Suppressor macrophage treated with lipopolysaccharide for 1 hour (primary cell): Measurements from ENCODE around the gene STK32C.

Experiments used
- DNase-seq, 3 donors: peaks; one replicate each; pipeline ENCODE4 v3.0.0-alpha.2; 2020 to 2022

The STK32C gene

GRCh38 chr10:132242103-132242840, 65.5 kb downstream of the STK32C start:
- DNase-seq, result no peak

GRCh38 chr10:132241496-132241895, 66.3 kb downstream of the STK32C start:
- DNase-seq, result no peak

GRCh38 chr10:132241086-132241485, 66.7 kb downstream of the STK32C start:
- no peak for DNase-seq

GRCh38 chr10:132240581-132240980, 67.2 kb downstream of the STK32C start:
- DNase-seq, result no peak

- no peak for DNase-seq
These were observed 67.6 kb downstream of the STK32C start for GRCh38 chr10:132240156-132240555.

GRCh38 chr10:132239126-132240031, 68.4 kb downstream of the STK32C start:
- DNase-seq, result no peak

- DNase-seq, result no peak
These were observed 69.2 kb downstream of the STK32C start for GRCh38 chr10:132238371-132239125.

- DNase-seq, result peak in 1 of 3 donors; percentile 15
These were observed 69.9 kb downstream of the STK32C start for GRCh38 chr10:132237871-132238270.

GRCh38 chr10:132237396-132237795, 70.4 kb downstream of the STK32C start:
- no peak for DNase-seq

- DNase-seq, result no peak
These were observed 70.9 kb downstream of the STK32C start for GRCh38 chr10:132236881-132237280.

- DNase-seq, result no peak
These were observed 71.6 kb downstream of the STK32C start for GRCh38 chr10:132236161-132236560.

GRCh38 chr10:132234860-132235259, 72.9 kb downstream of the STK32C start:
- DNase-seq, result no peak

- no peak for DNase-seq
These were observed 74.2 kb downstream of the STK32C start for GRCh38 chr10:132233501-132234085.

GRCh38 chr10:132232981-132233380, 74.8 kb downstream of the STK32C start:
- DNase-seq, result no peak

- DNase-seq, result peak; percentile 92 to 96 (median 95)
These were observed 75.5 kb downstream of the STK32C start for GRCh38 chr10:132232023-132232951.

- no peak for DNase-seq
These were observed 76.1 kb downstream of the STK32C start for GRCh38 chr10:132231656-132232022.

- DNase-seq, result no peak
These were observed 77.1 kb downstream of the STK32C start for GRCh38 chr10:132230557-132231210.

GRCh38 chr10:132229834-132230556, 77.8 kb downstream of the STK32C start:
- DNase-seq, result peak; percentile 66 to 83 (median 78)

GRCh38 chr10:132229096-132229495, 78.7 kb downstream of the STK32C start:
- DNase-seq, result no peak

GRCh38 chr10:132228616-132229015, 79.1 kb downstream of the STK32C start:
- DNase-seq, result no peak
